PC-3 (cell line): ENCODE measurements around the gene RIGI. TPM values are rescaled to one million over a fixed set of nuclear protein-coding genes. Genes with fewer than 3 reads are reported as not detected.
"Not testable (repeated sequence)": the region's sequence is repeated elsewhere in the genome, so short reads cannot be mapped to it uniquely, and the experiment has no call there.

Experiments used
- ATAC-seq: fragments of 200-7000 bp; cut with Tn5 transposase; 2 replicates; pipeline ENCODE4 v1.9.1; 2020; ENCODE audit warnings: mild to moderate bottlenecking, moderate library complexity
- BruUV-seq: library from RNA; stranded (reverse); fragments of 400-500 nt; replicated peaks from 2 replicates; lab custom pipeline; 2021; lab: Mats Ljungman, UMichigan
- CTCF ChIA-PET: fragments of 300-600 bp; sonication (Branson Sonifier 250); formaldehyde crosslinking; loops from one replicate; lab custom pipeline; 2022; ENCODE audit warnings: antibody characterized with exemption; lab: Charles Lee
- POLR2A ChIA-PET: fragments of 300-600 bp; sonication (Branson Sonifier 250); formaldehyde crosslinking; loops from one replicate; lab custom pipeline; 2022; ENCODE audit warnings: antibody characterized with exemption; ENCODE audit not compliant: unreplicated experiment; lab: Charles Lee
- DNase-seq: peaks from one replicate; pipeline ENCODE4 v3.0.0-alpha.2; 2015
- H2AFZ ChIP-seq: fragments of 300-600 bp; sonication (generic); 2 replicates; pipeline ENCODE4 v1.6.0; 2016; ENCODE audit warnings: antibody characterized with exemption, low read length
- H3F3A ChIP-seq: fragments of 300-600 bp; sonication (generic); one replicate; pipeline ENCODE4 v1.6.0; 2017; ENCODE audit warnings: antibody characterized with exemption, low read length, control low read depth, mild to moderate bottlenecking; ENCODE audit not compliant: unreplicated experiment
- H3K27ac ChIP-seq: fragments of 300-600 bp; sonication (generic); 2 replicates; pipeline ENCODE4 v1.5.1; 2016; ENCODE audit warnings: mild to moderate bottlenecking, low read length
- H3K27me3 ChIP-seq: fragments of 300-600 bp; sonication (generic); 2 replicates; pipeline ENCODE4 v1.6.1; 2016; ENCODE audit warnings: low read length, mixed read lengths
- H3K36me3 ChIP-seq: fragments of 300-600 bp; sonication (generic); 2 replicates; pipeline ENCODE4 v1.6.1; 2016; ENCODE audit warnings: low read depth, mixed run types, low read length, mixed read lengths
- H3K4me1 ChIP-seq: fragments of 300-600 bp; sonication (generic); 2 replicates; pipeline ENCODE4 v1.5.1; 2016; ENCODE audit warnings: low read length; ENCODE audit not compliant: insufficient read depth
- H3K4me2 ChIP-seq: fragments of 300-600 bp; sonication (generic); 2 replicates; pipeline ENCODE4 v1.6.0; 2016; ENCODE audit warnings: low read length
- H3K4me3 ChIP-seq: fragments of 300-600 bp; sonication (generic); 2 replicates; pipeline ENCODE4 v1.5.1; 2016; ENCODE audit warnings: mild to moderate bottlenecking, low read length, mixed read lengths
- H3K79me2 ChIP-seq: fragments of 300-600 bp; sonication (generic); 2 replicates; pipeline ENCODE4 v1.6.1; 2017; ENCODE audit warnings: low read length, mixed read lengths
- H3K9ac ChIP-seq: fragments of 300-600 bp; sonication (generic); 2 replicates; pipeline ENCODE4 v1.6.0; 2016; ENCODE audit warnings: mild to moderate bottlenecking, low read length
- H3K9me2 ChIP-seq: fragments of 300-600 bp; sonication (generic); replicated peaks from 2 replicates; pipeline ENCODE4 v1.6.1; 2016; ENCODE audit warnings: mixed run types, low read length, mixed read lengths
- H3K9me3 ChIP-seq: fragments of 300-600 bp; sonication (generic); 2 replicates; pipeline ENCODE4 v1.6.1; 2016; ENCODE audit warnings: low read length, mixed read lengths
- H4K20me1 ChIP-seq: fragments of 300-600 bp; sonication (generic); 2 replicates; pipeline ENCODE4 v1.6.1; 2016; ENCODE audit warnings: low read length, mixed read lengths
- EZH2 ChIP-seq: fragments of 300-600 bp; sonication (generic); IDR thresholded peaks from one replicate; pipeline ENCODE4 v1.6.1; 2017; ENCODE audit warnings: antibody characterized with exemption, mild to moderate bottlenecking, low read length; ENCODE audit not compliant: unreplicated experiment
- EZH2phosphoT487 ChIP-seq: fragments of 300-600 bp; sonication (generic); IDR thresholded peaks from 2 replicates; pipeline ENCODE4 v1.6.1; 2018; ENCODE audit warnings: mild to moderate bottlenecking, antibody characterized with exemption, low read length, borderline replicate concordance
- intact Hi-C: fragments of 100-400 bp; cut with micrococcal nuclease; formaldehyde crosslinking; loops from 2 replicates; pipeline ENCODE4 v1.9.0; 2023
- total RNA-seq: library from RNA; depleted of rRNA; stranded (reverse); fragments of >200 nt; gene quantifications from 2 replicates; pipeline ENCODE4 v1.2.3, GENCODE V29; 2014
- TF ChIP-seq, protein P1 (sequence below): fragments of 300-600 bp; sonication (generic); conservative IDR thresholded peaks from 2 replicates; pipeline ENCODE4 v1.5.1; 2017; ENCODE audit warnings: antibody characterized with exemption, low read depth, mild to moderate bottlenecking, low read length

Gene RIGI
- total RNA-seq, 1 experiment from 2014 or later: 5.4 TPM

DNA sequence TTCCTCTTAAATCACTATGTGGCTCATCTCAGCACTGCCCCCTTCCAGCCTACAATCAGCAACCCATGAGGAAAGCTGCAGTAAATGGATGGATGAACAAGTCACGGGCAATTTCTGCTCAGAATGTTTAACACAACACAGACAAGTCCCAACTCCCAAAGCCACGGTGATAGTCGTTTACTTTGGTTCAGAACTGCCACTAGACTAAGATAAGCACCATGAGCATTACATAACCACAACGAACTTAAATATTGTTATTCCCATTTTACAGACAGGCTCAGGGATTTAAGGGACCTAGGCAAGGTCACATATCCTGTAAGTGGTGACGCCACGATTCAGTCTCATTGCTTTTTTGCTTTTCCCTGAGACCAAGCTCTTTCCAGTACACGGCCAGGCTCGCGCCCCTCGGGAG is 24.2 kb upstream of the RIGI start:
- 0 out of 2 replicates have a peak, but pooled peaks cover 9% of the 10 kb centered on the region for H3K4me1 ChIP-seq
- intact Hi-C loops: no loop called here
- H3K79me2 ChIP-seq: peaks cover 69% of the 10 kb centered on the region
- peak overlapping the region; percentile 96 for H3K4me2 ChIP-seq
- peak overlapping the region; percentile 45; the same call in 1 of the 2 replicates for H2AFZ ChIP-seq
- no peaks in the 10 kb centered on the region for H3F3A ChIP-seq
- TF ChIP-seq EZH2phosphoT487 (no peak), EZH2 (no peak)
- TF ChIP-seq, protein P1, sequence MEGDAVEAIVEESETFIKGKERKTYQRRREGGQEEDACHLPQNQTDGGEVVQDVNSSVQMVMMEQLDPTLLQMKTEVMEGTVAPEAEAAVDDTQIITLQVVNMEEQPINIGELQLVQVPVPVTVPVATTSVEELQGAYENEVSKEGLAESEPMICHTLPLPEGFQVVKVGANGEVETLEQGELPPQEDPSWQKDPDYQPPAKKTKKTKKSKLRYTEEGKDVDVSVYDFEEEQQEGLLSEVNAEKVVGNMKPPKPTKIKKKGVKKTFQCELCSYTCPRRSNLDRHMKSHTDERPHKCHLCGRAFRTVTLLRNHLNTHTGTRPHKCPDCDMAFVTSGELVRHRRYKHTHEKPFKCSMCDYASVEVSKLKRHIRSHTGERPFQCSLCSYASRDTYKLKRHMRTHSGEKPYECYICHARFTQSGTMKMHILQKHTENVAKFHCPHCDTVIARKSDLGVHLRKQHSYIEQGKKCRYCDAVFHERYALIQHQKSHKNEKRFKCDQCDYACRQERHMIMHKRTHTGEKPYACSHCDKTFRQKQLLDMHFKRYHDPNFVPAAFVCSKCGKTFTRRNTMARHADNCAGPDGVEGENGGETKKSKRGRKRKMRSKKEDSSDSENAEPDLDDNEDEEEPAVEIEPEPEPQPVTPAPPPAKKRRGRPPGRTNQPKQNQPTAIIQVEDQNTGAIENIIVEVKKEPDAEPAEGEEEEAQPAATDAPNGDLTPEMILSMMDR: no peak
- H3K27ac ChIP-seq: no peak overlapping the region
- H3K9ac ChIP-seq: peak overlapping the region; percentile 93
- BruUV-seq: no TSS peak
- no peaks in the 10 kb centered on the region for H3K9me3 ChIP-seq
- peak overlapping the region; percentile 89 for H3K4me3 ChIP-seq
- ATAC-seq (no peak), DNase-seq (no peak)
- H3K36me3 ChIP-seq: no peaks in the 10 kb centered on the region
- no peaks in the 10 kb centered on the region for H3K27me3 ChIP-seq
- H4K20me1 ChIP-seq: peaks cover 15% of the 10 kb centered on the region; the same call in 1 of the 2 replicates
- CTCF ChIA-PET: interaction anchor here (1.5 kb wide), 1 partner anchor 24 kb away, joined by 5 read pairs; the partner anchor contains the start of gene RIGI
- no peaks in the 10 kb centered on the region for H3K9me2 ChIP-seq
- POLR2A ChIA-PET: no interaction called here

DNA sequence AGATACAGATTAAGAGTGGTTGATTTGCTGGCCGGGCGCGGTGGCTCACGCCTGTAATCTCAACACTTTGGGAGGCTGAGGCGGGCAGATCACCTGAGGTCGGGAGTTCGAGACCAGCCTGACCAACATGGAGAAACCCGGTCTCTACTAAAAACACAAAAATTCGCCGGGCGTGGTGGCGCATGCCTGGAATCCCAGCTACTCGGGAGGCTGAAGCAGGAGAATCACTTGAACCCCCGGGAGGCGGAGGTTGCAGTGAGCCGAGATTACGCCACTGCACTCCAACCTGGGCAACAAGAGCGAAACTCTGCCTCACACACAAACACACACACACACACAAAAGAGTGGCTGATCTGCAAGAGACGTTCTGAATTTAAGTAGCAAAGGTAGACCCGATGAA is 22.2 kb upstream of the RIGI start:
- intact Hi-C loops, ATAC-seq, BruUV-seq, H3K9me2 ChIP-seq, H2AFZ ChIP-seq, H3K9ac ChIP-seq, H3K36me3 ChIP-seq, H3K9me3 ChIP-seq, POLR2A ChIA-PET, H3K27ac ChIP-seq, H3K27me3 ChIP-seq, H3K4me1 ChIP-seq, H3K4me2 ChIP-seq, H3K4me3 ChIP-seq, H3F3A ChIP-seq, DNase-seq: not testable (repeated sequence)
- Histone ChIP-seq H3K79me2 (peaks cover 85% of the 10 kb centered on the region), H4K20me1 (peaks cover 24% of the 10 kb centered on the region; the same call in 1 of the 2 replicates)
- CTCF ChIA-PET: interaction anchor here (1.1 kb wide), 1 partner anchor 169 kb away, joined by 3 read pairs; no protein-coding TSS in a partner anchor

DNA sequence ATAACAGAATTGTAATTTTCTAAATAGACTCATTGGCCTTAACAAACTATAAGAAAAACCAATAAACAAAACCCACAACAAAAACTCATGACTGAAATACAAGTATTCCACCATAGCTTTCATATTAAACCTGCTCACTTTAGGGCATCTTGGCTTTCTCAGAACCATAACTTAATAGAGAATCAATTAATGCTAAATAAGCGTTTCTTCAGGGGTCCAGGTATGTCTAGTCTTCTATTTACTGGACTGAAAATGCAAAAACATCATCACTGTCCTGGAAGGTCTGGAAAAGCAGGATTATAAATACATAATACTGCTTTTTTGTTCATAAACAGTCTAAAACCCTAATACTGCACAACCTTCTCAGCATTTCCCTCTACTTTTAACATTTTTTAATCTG is 19.9 kb upstream of the RIGI start:
- ChIA-PET POLR2A (no interaction called here), CTCF (no interaction called here)
- ATAC-seq: no peak
- Histone ChIP-seq H3K27me3 (no peaks in the 10 kb centered on the region), H3K27ac (no peak overlapping the region), H3K9ac (no peak overlapping the region), H3K4me3 (no peak overlapping the region), H3K4me2 (no peak overlapping the region), H3F3A (no peaks in the 10 kb centered on the region), H3K79me2 (peaks cover 73% of the 10 kb centered on the region), H4K20me1 (peaks cover 29% of the 10 kb centered on the region; the same call in 1 of the 2 replicates), H3K9me2 (no peaks in the 10 kb centered on the region), H3K4me1 (0 out of 2 replicates have a peak, but pooled peaks cover 5% of the 10 kb centered on the region), H2AFZ (no peak overlapping the region), H3K36me3 (peaks cover 10% of the 10 kb centered on the region), H3K9me3 (no peaks in the 10 kb centered on the region)
- BruUV-seq: no TSS peak
- intact Hi-C loops: no loop called here
- TF ChIP-seq EZH2phosphoT487: no peak
- no peak for TF ChIP-seq EZH2
- TF ChIP-seq, protein P1: no peak
- DNase-seq: no peak
